Suprapubic skin (tissue), 4 donors: ENCODE measurements around the gene TLE6.
A peak's percentile ranks its signal among the peaks of the same experiment; 100 is the strongest.

Experiments used
- EP300 ChIP-seq: sonication (generic); formaldehyde crosslinking; IDR thresholded peaks from one replicate; pipeline ENCODE4 v1.6.1; 2017; ENCODE audit warnings: antibody characterized with exemption
- POLR2A ChIP-seq, 2 donors: fragments of 450-650 bp; IDR thresholded peaks; one replicate each; pipeline ENCODE4 v1.6.1; 2017; ENCODE audit warnings: antibody characterized with exemption in 2 of 2, mild to moderate bottlenecking in 2 of 2, moderate library complexity in 2 of 2
- POLR2AphosphoS5 ChIP-seq, 3 donors: sonication (generic); formaldehyde crosslinking; IDR thresholded peaks; one replicate each; pipeline ENCODE4 v1.6.1; 2017; ENCODE audit warnings: antibody characterized with exemption in 3 of 3
- TF ChIP-seq, protein P1 (sequence below), 2 donors: fragments of 200-600 bp in 1 of 2; fragments of 450-650 bp in 1 of 2; sonication (generic) in 1 of 2; IDR thresholded peaks; one replicate each; pipeline ENCODE4 v1.5.1; 2016 to 2019; ENCODE audit warnings: antibody characterized with exemption in 2 of 2, mild to moderate bottlenecking in 1 of 2, moderate library complexity in 1 of 2

DNA sequence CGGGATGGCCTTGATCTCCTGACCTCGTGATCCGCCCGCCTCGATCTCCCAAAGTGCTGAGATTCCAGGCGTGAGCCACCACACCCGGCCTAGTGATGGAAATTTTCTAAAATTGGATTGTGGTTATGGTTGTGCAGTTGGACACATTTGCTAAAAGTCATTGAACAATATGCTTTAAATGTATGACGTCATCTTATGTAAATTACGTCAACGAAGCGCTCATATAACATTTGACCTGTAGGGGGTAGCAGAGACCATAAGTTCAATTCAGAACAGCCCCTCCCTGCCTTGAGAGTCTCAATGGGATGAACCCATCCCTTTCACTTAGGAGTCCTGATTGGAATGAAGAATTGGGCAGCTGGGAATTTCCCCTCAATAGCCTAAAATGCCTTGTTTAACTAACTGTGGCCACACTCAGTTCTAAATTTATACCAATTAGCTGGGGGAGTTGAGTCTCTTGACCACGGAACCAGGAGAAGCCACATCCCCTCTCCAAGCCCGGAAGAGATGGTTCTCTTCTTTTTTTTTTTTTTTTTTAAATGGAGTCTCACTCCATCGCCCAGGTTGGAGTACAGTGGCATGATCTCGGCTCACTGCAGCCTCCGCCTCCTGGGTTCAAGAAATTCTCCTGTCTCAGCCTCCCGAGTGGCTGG lies 15.2 kb upstream of the TLE6 start:
- TF ChIP-seq, protein P1, sequence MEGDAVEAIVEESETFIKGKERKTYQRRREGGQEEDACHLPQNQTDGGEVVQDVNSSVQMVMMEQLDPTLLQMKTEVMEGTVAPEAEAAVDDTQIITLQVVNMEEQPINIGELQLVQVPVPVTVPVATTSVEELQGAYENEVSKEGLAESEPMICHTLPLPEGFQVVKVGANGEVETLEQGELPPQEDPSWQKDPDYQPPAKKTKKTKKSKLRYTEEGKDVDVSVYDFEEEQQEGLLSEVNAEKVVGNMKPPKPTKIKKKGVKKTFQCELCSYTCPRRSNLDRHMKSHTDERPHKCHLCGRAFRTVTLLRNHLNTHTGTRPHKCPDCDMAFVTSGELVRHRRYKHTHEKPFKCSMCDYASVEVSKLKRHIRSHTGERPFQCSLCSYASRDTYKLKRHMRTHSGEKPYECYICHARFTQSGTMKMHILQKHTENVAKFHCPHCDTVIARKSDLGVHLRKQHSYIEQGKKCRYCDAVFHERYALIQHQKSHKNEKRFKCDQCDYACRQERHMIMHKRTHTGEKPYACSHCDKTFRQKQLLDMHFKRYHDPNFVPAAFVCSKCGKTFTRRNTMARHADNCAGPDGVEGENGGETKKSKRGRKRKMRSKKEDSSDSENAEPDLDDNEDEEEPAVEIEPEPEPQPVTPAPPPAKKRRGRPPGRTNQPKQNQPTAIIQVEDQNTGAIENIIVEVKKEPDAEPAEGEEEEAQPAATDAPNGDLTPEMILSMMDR (IDR thresholded peaks at IDR 0.05) = peak; percentile 68 to 93
- TF ChIP-seq EP300 (no peak), POLR2A (IDR thresholded peaks at IDR 0.05) (no peak), POLR2AphosphoS5 (IDR thresholded peaks at IDR 0.05) (peak in 1 of 3 donors; percentile 76)
